SK-N-SH treated with all-trans-retinoic acid at 6 μM for 48 hours (cell line): Measurements from ENCODE around the gene GPC6.

Experiments
- ATAC-seq: fragments of 200-7000 bp; cut with Tn5 transposase; 3 replicates; pipeline ENCODE4 v1.9.1; 2020; ENCODE audit warnings: mild to moderate bottlenecking, moderate library complexity
- ARNTL ChIP-seq: fragments of 450-650 bp; formaldehyde crosslinking; IDR thresholded peaks from 2 replicates; pipeline ENCODE4 v1.5.0; 2020; ENCODE audit warnings: low read depth, mild to moderate bottlenecking, moderate library complexity, borderline replicate concordance
- BACH2 ChIP-seq: fragments of 250-450 bp; sonication (Bioruptor Pico); IDR thresholded peaks from 2 replicates; pipeline ENCODE4 v1.9.0; 2021; ENCODE audit warnings: mild to moderate bottlenecking, borderline replicate concordance
- CSDC2 ChIP-seq: fragments of 250-450 bp; sonication (Bioruptor Pico); IDR thresholded peaks from 2 replicates; pipeline ENCODE4 v1.5.0; 2020; ENCODE audit warnings: mild to moderate bottlenecking, moderate library complexity
- ESRRG ChIP-seq: fragments of 250-450 bp; sonication (Bioruptor Pico); IDR thresholded peaks from 2 replicates; pipeline ENCODE4 v1.6.1; 2021; ENCODE audit warnings: mild to moderate bottlenecking
- GLIS3 ChIP-seq: fragments of 250-450 bp; sonication (Bioruptor Pico); IDR thresholded peaks from 2 replicates; pipeline ENCODE4 v1.5.0; 2020; ENCODE audit warnings: mild to moderate bottlenecking, moderate library complexity
- ISL1 ChIP-seq: fragments of 250-450 bp; sonication (Bioruptor Pico); IDR thresholded peaks from 2 replicates; pipeline ENCODE4 v2.1.2; 2022; ENCODE audit warnings: mild to moderate bottlenecking, moderate library complexity
- OSR1 ChIP-seq: fragments of 250-450 bp; sonication (Bioruptor Pico); IDR thresholded peaks from 2 replicates; pipeline ENCODE4 v1.8.0; 2022; ENCODE audit warnings: moderate library complexity, mild to moderate bottlenecking, inconsistent platforms
- PPARA ChIP-seq: fragments of 250-450 bp; sonication (Bioruptor Pico); IDR thresholded peaks from 2 replicates; pipeline ENCODE4 v1.5.0; 2020; ENCODE audit warnings: mild to moderate bottlenecking, borderline replicate concordance
- SNAI2 ChIP-seq: fragments of 250-450 bp; sonication (Bioruptor Pico); IDR thresholded peaks from 2 replicates; pipeline ENCODE4 v1.5.0; 2020; ENCODE audit warnings: mild to moderate bottlenecking, moderate library complexity
- TCF4 ChIP-seq: fragments of 250-450 bp; sonication (Bioruptor Pico); IDR thresholded peaks from 2 replicates; pipeline ENCODE4 v1.8.0; 2021; ENCODE audit warnings: mild to moderate bottlenecking, moderate library complexity, borderline replicate concordance
- TOX ChIP-seq: fragments of 250-450 bp; sonication (Bioruptor Pico); IDR thresholded peaks from 2 replicates; pipeline ENCODE4 v1.8.0; 2021; ENCODE audit warnings: mild to moderate bottlenecking, moderate library complexity, borderline replicate concordance
- ZC3H10 ChIP-seq: fragments of 250-450 bp; sonication (Bioruptor Pico); IDR thresholded peaks from 2 replicates; pipeline ENCODE4 v1.5.1; 2021; ENCODE audit warnings: mild to moderate bottlenecking, moderate library complexity
- ZFP3 ChIP-seq: fragments of 250-450 bp; sonication (Bioruptor Pico); IDR thresholded peaks from 2 replicates; pipeline ENCODE4 v1.5.0; 2020; ENCODE audit warnings: mild to moderate bottlenecking, moderate library complexity
- ZFP30 ChIP-seq: fragments of 450-650 bp; formaldehyde crosslinking; IDR thresholded peaks from 2 replicates; pipeline ENCODE4 v1.5.0; 2022; ENCODE audit warnings: mild to moderate bottlenecking, moderate library complexity
- ZNF70 ChIP-seq: fragments of 450-650 bp; formaldehyde crosslinking; IDR thresholded peaks from 2 replicates; pipeline ENCODE4 v1.5.0; 2020; ENCODE audit warnings: mild to moderate bottlenecking, moderate library complexity
- ZNF8 ChIP-seq: fragments of 450-650 bp; formaldehyde crosslinking; IDR thresholded peaks from 2 replicates; pipeline ENCODE4 v1.5.0; 2020; ENCODE audit warnings: mild to moderate bottlenecking, moderate library complexity
- TF ChIP-seq, protein P1 (sequence below): fragments of 250-450 bp; sonication (Bioruptor Pico); IDR thresholded peaks from 2 replicates; pipeline ENCODE4 v1.5.0; 2020; ENCODE audit warnings: mild to moderate bottlenecking, moderate library complexity
- TF ChIP-seq, protein P2 (sequence below): fragments of 250-450 bp; sonication (Bioruptor Pico); IDR thresholded peaks from 2 replicates; pipeline ENCODE4 v1.5.1; 2020; ENCODE audit warnings: low read depth, mild to moderate bottlenecking, moderate library complexity
- TF ChIP-seq, protein P3 (sequence below): fragments of 250-450 bp; sonication (Bioruptor Pico); IDR thresholded peaks from 2 replicates; pipeline ENCODE4 v1.8.0; 2020; ENCODE audit warnings: mild to moderate bottlenecking, moderate library complexity, borderline replicate concordance
- TF ChIP-seq, protein P4 (sequence below): fragments of 250-450 bp; sonication (Bioruptor Pico); IDR thresholded peaks from 2 replicates; pipeline ENCODE4 v1.5.1; 2021; ENCODE audit warnings: mild to moderate bottlenecking, moderate library complexity

The GPC6 gene

DNA sequence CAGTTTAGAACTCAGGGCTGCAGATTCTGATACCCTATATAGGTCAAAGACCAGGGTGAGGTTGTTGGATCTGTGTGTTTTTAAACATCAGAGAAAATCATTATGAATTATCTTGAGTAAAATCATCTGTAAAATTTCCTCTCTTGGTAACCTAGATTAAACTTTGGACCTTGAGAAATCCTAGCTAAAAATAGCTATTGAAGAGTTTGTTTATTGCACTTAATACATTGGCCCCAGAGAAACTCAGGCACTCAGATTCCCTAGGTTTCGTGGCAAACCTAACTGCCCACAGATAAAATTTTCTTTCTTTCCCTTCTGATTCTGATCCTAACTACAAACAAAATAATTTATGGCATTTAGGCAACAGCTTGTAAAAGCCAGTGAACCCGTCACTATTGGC lies 102.3 kb downstream of the GPC6 start (continued):
- TF ChIP-seq, protein P1, sequence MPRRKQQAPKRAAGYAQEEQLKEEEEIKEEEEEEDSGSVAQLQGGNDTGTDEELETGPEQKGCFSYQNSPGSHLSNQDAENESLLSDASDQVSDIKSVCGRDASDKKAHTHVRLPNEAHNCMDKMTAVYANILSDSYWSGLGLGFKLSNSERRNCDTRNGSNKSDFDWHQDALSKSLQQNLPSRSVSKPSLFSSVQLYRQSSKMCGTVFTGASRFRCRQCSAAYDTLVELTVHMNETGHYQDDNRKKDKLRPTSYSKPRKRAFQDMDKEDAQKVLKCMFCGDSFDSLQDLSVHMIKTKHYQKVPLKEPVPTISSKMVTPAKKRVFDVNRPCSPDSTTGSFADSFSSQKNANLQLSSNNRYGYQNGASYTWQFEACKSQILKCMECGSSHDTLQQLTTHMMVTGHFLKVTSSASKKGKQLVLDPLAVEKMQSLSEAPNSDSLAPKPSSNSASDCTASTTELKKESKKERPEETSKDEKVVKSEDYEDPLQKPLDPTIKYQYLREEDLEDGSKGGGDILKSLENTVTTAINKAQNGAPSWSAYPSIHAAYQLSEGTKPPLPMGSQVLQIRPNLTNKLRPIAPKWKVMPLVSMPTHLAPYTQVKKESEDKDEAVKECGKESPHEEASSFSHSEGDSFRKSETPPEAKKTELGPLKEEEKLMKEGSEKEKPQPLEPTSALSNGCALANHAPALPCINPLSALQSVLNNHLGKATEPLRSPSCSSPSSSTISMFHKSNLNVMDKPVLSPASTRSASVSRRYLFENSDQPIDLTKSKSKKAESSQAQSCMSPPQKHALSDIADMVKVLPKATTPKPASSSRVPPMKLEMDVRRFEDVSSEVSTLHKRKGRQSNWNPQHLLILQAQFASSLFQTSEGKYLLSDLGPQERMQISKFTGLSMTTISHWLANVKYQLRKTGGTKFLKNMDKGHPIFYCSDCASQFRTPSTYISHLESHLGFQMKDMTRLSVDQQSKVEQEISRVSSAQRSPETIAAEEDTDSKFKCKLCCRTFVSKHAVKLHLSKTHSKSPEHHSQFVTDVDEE (CRISPR knock-in tag) = no peak
- TF ChIP-seq SNAI2 = no peak
- TF ChIP-seq, protein P2, sequence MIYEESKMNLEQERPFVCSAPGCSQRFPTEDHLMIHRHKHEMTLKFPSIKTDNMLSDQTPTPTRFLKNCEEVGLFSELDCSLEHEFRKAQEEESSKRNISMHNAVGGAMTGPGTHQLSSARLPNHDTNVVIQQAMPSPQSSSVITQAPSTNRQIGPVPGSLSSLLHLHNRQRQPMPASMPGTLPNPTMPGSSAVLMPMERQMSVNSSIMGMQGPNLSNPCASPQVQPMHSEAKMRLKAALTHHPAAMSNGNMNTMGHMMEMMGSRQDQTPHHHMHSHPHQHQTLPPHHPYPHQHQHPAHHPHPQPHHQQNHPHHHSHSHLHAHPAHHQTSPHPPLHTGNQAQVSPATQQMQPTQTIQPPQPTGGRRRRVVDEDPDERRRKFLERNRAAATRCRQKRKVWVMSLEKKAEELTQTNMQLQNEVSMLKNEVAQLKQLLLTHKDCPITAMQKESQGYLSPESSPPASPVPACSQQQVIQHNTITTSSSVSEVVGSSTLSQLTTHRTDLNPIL (CRISPR knock-in tag) = no peak

DNA sequence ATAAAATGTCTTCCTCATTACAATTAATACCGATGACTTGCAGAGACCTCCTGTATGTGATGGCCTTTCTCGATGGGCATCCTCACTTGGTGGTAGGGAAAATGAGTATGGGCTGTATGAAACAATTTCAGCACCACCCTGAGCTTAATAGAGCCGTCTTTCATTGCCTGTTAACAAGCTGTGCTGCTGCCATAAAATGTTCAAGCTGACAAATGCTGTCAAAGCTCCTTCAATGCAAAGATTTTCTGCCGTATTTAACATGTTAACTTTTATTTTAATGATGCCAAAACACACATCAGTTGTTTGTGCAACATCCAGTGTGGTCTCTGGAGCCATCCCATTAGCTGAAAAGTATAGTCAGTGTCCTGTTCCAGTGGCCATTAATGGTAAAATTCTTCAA lies 110.1 kb downstream of the GPC6 start:
- ATAC-seq = no peak
- TF ChIP-seq SNAI2 (no peak), CSDC2 (no peak), ZFP3 (no peak), ARNTL (CRISPR knock-in tag) (no peak), ZC3H10 (CRISPR knock-in tag) (no peak), ZFP30 (CRISPR knock-in tag) (no peak), ISL1 (CRISPR knock-in tag) (no peak), ESRRG (CRISPR knock-in tag) (no peak), GLIS3 (CRISPR knock-in tag) (no peak), ZNF8 (CRISPR knock-in tag) (no peak), BACH2 (CRISPR knock-in tag) (no peak), PPARA (CRISPR knock-in tag) (no peak), OSR1 (CRISPR knock-in tag) (no peak), TOX (CRISPR knock-in tag) (no peak), ZNF70 (CRISPR knock-in tag) (no peak)
- TF ChIP-seq, protein P1 (CRISPR knock-in tag) = no peak
- TF ChIP-seq, protein P3, sequence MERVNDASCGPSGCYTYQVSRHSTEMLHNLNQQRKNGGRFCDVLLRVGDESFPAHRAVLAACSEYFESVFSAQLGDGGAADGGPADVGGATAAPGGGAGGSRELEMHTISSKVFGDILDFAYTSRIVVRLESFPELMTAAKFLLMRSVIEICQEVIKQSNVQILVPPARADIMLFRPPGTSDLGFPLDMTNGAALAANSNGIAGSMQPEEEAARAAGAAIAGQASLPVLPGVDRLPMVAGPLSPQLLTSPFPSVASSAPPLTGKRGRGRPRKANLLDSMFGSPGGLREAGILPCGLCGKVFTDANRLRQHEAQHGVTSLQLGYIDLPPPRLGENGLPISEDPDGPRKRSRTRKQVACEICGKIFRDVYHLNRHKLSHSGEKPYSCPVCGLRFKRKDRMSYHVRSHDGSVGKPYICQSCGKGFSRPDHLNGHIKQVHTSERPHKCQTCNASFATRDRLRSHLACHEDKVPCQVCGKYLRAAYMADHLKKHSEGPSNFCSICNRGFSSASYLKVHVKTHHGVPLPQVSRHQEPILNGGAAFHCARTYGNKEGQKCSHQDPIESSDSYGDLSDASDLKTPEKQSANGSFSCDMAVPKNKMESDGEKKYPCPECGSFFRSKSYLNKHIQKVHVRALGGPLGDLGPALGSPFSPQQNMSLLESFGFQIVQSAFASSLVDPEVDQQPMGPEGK (CRISPR knock-in tag) = no peak
- TF ChIP-seq, protein P2 (CRISPR knock-in tag) = no peak
- TF ChIP-seq, protein P4, sequence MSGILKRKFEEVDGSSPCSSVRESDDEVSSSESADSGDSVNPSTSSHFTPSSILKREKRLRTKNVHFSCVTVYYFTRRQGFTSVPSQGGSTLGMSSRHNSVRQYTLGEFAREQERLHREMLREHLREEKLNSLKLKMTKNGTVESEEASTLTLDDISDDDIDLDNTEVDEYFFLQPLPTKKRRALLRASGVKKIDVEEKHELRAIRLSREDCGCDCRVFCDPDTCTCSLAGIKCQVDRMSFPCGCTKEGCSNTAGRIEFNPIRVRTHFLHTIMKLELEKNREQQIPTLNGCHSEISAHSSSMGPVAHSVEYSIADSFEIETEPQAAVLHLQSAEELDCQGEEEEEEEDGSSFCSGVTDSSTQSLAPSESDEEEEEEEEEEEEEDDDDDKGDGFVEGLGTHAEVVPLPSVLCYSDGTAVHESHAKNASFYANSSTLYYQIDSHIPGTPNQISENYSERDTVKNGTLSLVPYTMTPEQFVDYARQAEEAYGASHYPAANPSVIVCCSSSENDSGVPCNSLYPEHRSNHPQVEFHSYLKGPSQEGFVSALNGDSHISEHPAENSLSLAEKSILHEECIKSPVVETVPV (CRISPR knock-in tag) = no peak

DNA sequence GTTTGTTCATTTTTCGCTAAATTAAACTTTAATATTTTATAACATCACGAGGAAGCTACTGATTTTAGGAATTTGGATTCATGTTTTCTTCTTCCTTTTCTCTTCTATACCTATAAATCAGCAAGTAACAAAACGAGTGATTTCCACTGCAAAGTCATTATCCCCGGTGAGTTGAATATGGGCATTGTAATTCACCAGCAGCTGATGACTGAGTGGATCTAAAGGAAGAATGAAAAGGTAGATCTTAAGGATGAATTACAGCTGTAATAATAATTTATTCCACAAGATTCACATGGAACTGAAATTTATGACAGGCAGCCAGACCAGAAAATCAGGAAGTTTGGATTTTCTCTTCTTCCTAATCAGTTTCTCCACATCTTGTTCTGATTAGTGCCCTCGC lies 111.4 kb downstream of the GPC6 start:
- ATAC-seq = no peak
- TF ChIP-seq TOX (CRISPR knock-in tag) (no peak), PPARA (CRISPR knock-in tag) (no peak), ISL1 (CRISPR knock-in tag) (peak; percentile 9; the same call in 1 of the 2 replicates), BACH2 (CRISPR knock-in tag) (no peak), TCF4 (CRISPR knock-in tag) (no peak), ZNF70 (CRISPR knock-in tag) (no peak), ZFP3 (no peak), ESRRG (CRISPR knock-in tag) (no peak)
